Ramos (cell line): ENCODE results near the gene SAC3D1.

Experiments
- in situ Hi-C: fragments of 300-500 bp; cut with MboI; formaldehyde crosslinking; loops from one replicate; pipeline ENCODE4 v1.14.3; 2022; ENCODE audit warnings: low sequenced_read_pairs; ENCODE audit not compliant: unreplicated experiment

Gene SAC3D1

GRCh38 chr11:65058419-65059054 is 17.5 kb downstream of the SAC3D1 start, which contains the start of gene NAALADL1:
Gene NAALADL1 (minus strand): TSS chr11:65058553. CDS start chr11:65058521, 32 bp downstream.
- in situ Hi-C loops: no loop called here

GRCh38 chr11:65059523-65059922 is 18.5 kb downstream of the SAC3D1 start:
- in situ Hi-C loops: no loop called here

- in situ Hi-C loops: no loop called here
Observed at GRCh38 chr11:65059959-65060824, 19.2 kb downstream of the SAC3D1 start.

- in situ Hi-C loops: no loop called here
Observed at GRCh38 chr11:65060913-65061408, 20.0 kb downstream of the SAC3D1 start.

- in situ Hi-C loops: no loop called here
Observed at GRCh38 chr11:65063532-65063931, 22.5 kb downstream of the SAC3D1 start.

- in situ Hi-C loops: no loop called here
Observed at GRCh38 chr11:65064847-65065240, 23.8 kb downstream of the SAC3D1 start.

- in situ Hi-C loops: no loop called here
Observed at GRCh38 chr11:65065851-65066250, 24.8 kb downstream of the SAC3D1 start.

- in situ Hi-C loops: no loop called here
Observed at GRCh38 chr11:65066315-65066714, 25.3 kb downstream of the SAC3D1 start.

- in situ Hi-C loops: no loop called here
Observed at GRCh38 chr11:65066805-65067291, 25.8 kb downstream of the SAC3D1 start.

- in situ Hi-C loops: no loop called here
Observed at GRCh38 chr11:65067446-65067845, 26.4 kb downstream of the SAC3D1 start.

- in situ Hi-C loops: no loop called here
Observed at GRCh38 chr11:65069217-65069616, 28.2 kb downstream of the SAC3D1 start.

GRCh38 chr11:65071907-65072630 is 31.1 kb downstream of the SAC3D1 start:
- in situ Hi-C loops: no loop called here

GRCh38 chr11:65072631-65072966 is 31.6 kb downstream of the SAC3D1 start:
- in situ Hi-C loops: no loop called here

GRCh38 chr11:65077451-65077850 is 36.4 kb downstream of the SAC3D1 start:
- in situ Hi-C loops: no loop called here

GRCh38 chr11:65078151-65078550 is 37.1 kb downstream of the SAC3D1 start:
- in situ Hi-C loops: no loop called here

- in situ Hi-C loops: no loop called here
Observed at GRCh38 chr11:65078786-65079342, 37.9 kb downstream of the SAC3D1 start.

- in situ Hi-C loops: no loop called here
Observed at GRCh38 chr11:65083134-65083833, 42.3 kb downstream of the SAC3D1 start.

GRCh38 chr11:65083834-65084597 is 43.0 kb downstream of the SAC3D1 start, which contains the start of the genes CDCA5 and ZFPL1:
Gene CDCA5 (minus strand): TSS chr11:65084040. CDS start chr11:65083978, 62 bp downstream.
Gene ZFPL1 (plus strand): TSS chr11:65084222. CDS start chr11:65084699, 477 bp downstream.
- in situ Hi-C loops: no loop called here
